Measurements from ENCODE around the gene PKNOX2. TPM values are rescaled to one million over a fixed set of nuclear protein-coding genes. Genes with fewer than 3 reads are reported as not detected.

The PKNOX2 gene
- total RNA-seq, 1 donor from 2014 or later, result 41.8 TPM

DNA sequence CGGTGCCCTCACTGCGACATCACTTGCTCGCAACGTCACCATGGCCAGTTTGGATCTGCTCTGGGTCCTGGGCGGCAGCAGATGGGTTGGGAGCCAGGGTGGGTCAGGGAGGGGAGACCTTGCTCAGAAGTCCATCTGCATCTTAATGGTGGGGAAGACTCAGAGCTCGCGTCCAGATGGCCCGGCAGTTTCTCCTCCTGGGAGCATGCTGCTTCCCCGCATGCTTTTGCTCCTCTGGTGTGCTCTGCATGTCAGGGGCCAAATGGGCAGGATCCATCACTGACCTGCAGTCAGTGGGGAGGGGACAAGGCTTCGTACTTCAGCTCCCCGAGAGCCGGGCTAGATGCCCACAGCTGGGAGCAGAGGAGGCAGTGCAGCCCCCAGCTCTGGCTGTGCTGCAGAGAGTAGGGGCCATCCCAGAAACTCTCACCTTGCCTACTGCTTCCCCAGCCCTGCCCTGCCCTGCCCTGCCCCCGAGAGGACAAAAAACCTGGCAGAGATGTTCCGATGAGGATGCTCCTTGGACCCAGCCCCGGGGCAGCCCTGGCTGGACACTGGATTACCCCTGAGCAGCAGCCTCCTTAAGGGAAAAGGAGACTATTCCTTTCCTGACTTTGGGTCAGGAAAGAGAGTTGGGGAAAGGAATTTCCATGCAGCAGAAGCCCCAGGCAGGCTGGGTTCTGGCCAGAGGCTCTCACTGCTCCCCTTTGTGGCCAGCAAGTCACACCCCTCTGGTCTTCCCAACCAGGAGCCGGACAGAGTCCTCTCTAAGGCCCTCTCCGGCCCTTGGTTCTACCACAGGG, 149.9 kb downstream of the PKNOX2 start:
- Mint-ChIP-seq H3K9me3 (ENCODE audit: unreplicated experiment) (no peaks in the 10 kb centered on the region), H3K36me3 (ENCODE audit: low read depth, unreplicated experiment) (peaks cover 25% of the 10 kb centered on the region), H3K4me1 (ENCODE audit: unreplicated experiment) (peaks cover 6% of the 10 kb centered on the region), H3K27me3 (ENCODE audit: unreplicated experiment) (peaks cover 10% of the 10 kb centered on the region), H3K27ac (ENCODE audit: unreplicated experiment) (no peak overlapping the region), H3K4me3 (ENCODE audit: unreplicated experiment) (peak overlapping the region; percentile 45)
- TF ChIP-seq, protein P1, sequence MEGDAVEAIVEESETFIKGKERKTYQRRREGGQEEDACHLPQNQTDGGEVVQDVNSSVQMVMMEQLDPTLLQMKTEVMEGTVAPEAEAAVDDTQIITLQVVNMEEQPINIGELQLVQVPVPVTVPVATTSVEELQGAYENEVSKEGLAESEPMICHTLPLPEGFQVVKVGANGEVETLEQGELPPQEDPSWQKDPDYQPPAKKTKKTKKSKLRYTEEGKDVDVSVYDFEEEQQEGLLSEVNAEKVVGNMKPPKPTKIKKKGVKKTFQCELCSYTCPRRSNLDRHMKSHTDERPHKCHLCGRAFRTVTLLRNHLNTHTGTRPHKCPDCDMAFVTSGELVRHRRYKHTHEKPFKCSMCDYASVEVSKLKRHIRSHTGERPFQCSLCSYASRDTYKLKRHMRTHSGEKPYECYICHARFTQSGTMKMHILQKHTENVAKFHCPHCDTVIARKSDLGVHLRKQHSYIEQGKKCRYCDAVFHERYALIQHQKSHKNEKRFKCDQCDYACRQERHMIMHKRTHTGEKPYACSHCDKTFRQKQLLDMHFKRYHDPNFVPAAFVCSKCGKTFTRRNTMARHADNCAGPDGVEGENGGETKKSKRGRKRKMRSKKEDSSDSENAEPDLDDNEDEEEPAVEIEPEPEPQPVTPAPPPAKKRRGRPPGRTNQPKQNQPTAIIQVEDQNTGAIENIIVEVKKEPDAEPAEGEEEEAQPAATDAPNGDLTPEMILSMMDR (IDR thresholded peaks at IDR 0.05; ENCODE audit: unreplicated experiment), result no peak
- no peak for DNase-seq (ENCODE audit: low spot score)

- Mint-ChIP-seq H3K27me3 (ENCODE audit: unreplicated experiment) (peaks cover 12% of the 10 kb centered on the region), H3K36me3 (ENCODE audit: low read depth, unreplicated experiment) (peaks cover 22% of the 10 kb centered on the region), H3K9me3 (ENCODE audit: unreplicated experiment) (no peaks in the 10 kb centered on the region), H3K4me1 (ENCODE audit: unreplicated experiment) (peaks cover 9% of the 10 kb centered on the region), H3K4me3 (ENCODE audit: unreplicated experiment) (no peak overlapping the region), H3K27ac (ENCODE audit: unreplicated experiment) (no peak overlapping the region)
- no peak for DNase-seq (ENCODE audit: low spot score)
- TF ChIP-seq, protein P1 (IDR thresholded peaks at IDR 0.05; ENCODE audit: unreplicated experiment), result no peak
These were observed 150.7 kb downstream of the PKNOX2 start for GRCh38 chr11:125315079-125315740.

- Mint-ChIP-seq H3K9me3 (ENCODE audit: unreplicated experiment) (no peaks in the 10 kb centered on the region), H3K27me3 (ENCODE audit: unreplicated experiment) (peaks cover 14% of the 10 kb centered on the region), H3K36me3 (ENCODE audit: low read depth, unreplicated experiment) (peaks cover 17% of the 10 kb centered on the region), H3K27ac (ENCODE audit: unreplicated experiment) (no peak overlapping the region), H3K4me1 (ENCODE audit: unreplicated experiment) (peaks cover 9% of the 10 kb centered on the region), H3K4me3 (ENCODE audit: unreplicated experiment) (peak overlapping the region; percentile 48)
- DNase-seq (ENCODE audit: low spot score), result no peak
- TF ChIP-seq, protein P1 (IDR thresholded peaks at IDR 0.05; ENCODE audit: unreplicated experiment), result no peak
These were observed 152.9 kb downstream of the PKNOX2 start for GRCh38 chr11:125317416-125317815.

GRCh38 chr11:125319649-125320048, 155.1 kb downstream of the PKNOX2 start:
- DNase-seq (ENCODE audit: low spot score), result no peak

More at GRCh38 chr11:125319649-125320048, 155.1 kb downstream of the PKNOX2 start:
- no peak overlapping the region for H3K27ac Mint-ChIP-seq (ENCODE audit: unreplicated experiment)
- H3K9me3 Mint-ChIP-seq (ENCODE audit: unreplicated experiment), result no peaks in the 10 kb centered on the region
- peaks cover 9% of the 10 kb centered on the region for H3K27me3 Mint-ChIP-seq (ENCODE audit: unreplicated experiment)
- H3K4me1 Mint-ChIP-seq (ENCODE audit: unreplicated experiment), result peaks cover 2% of the 10 kb centered on the region
- peaks cover 17% of the 10 kb centered on the region for H3K36me3 Mint-ChIP-seq (ENCODE audit: low read depth, unreplicated experiment)
- TF ChIP-seq, protein P1 (IDR thresholded peaks at IDR 0.05; ENCODE audit: unreplicated experiment), result no peak
- no peak overlapping the region for H3K4me3 Mint-ChIP-seq (ENCODE audit: unreplicated experiment)

All from endothelial cell (in vitro differentiated cells).